SK-N-SH (cell line): ENCODE results near the gene HOXB8. TPM values are rescaled to one million over a fixed set of nuclear protein-coding genes. Genes with fewer than 3 reads are reported as not detected.

ENCODE experiments used
- CTCF ChIA-PET: fragments of 300-600, 350-600 bp; formaldehyde crosslinking; extraction: SDS; loops from one replicate; lab custom pipeline; 2021; lab: Yijun Ruan, JAX
- POLR2A ChIA-PET: fragments of 350-600 bp; sonication (Branson Sonifier 250); formaldehyde crosslinking; extraction: SDS; loops from one replicate; lab custom pipeline; 2020; ENCODE audit warnings: antibody characterized with exemption, inconsistent platforms; lab: Yijun Ruan, JAX
- DNase-seq: peaks from one replicate; pipeline ENCODE4 v3.0.0; 2012
- H2AFZ ChIP-seq: fragments of 200-600 bp; sonication (generic); 2 replicates; pipeline ENCODE4 v1.8.1; 2016; ENCODE audit warnings: antibody characterized with exemption, mild to moderate bottlenecking, low read depth
- H3F3A ChIP-seq: fragments of 200-600 bp; sonication (generic); replicated peaks from 2 replicates; pipeline ENCODE3; 2016; ENCODE audit warnings: antibody characterized with exemption, mild to moderate bottlenecking; ENCODE audit not compliant: insufficient read depth
- H3K27ac ChIP-seq, 2 experiments: fragments of 200-500 bp in 1 of 2; fragments of 200-600 bp in 1 of 2; sonication (Bioruptor generic) in 1 of 2; sonication (generic), shearing (Covaris generic) in 1 of 2; 2 replicates each; pipeline versions ENCODE4 v1.5.1 to v1.6.1; 2014 to 2016; ENCODE audit warnings: low read depth in 2 of 2, inconsistent platforms in 1 of 2, low read length in 1 of 2, mild to moderate bottlenecking in 1 of 2, mixed read lengths in 1 of 2
- H3K27me3 ChIP-seq: fragments of 200-600 bp; sonication (generic), shearing (Covaris generic); 2 replicates; pipeline ENCODE4 v1.6.1; 2016; ENCODE audit warnings: mixed run types; ENCODE audit not compliant: insufficient read depth
- H3K36me3 ChIP-seq, 2 experiments: fragments of 200-500 bp in 1 of 2; fragments of 200-600 bp in 1 of 2; sonication (Bioruptor generic) in 1 of 2; sonication (generic) in 1 of 2; replicated peaks in 1 of 2; 2 replicates each; pipeline versions ENCODE3 to v1.5.1; 2014 to 2016; ENCODE audit warnings: low read length in 1 of 2, mild to moderate bottlenecking in 1 of 2; ENCODE audit not compliant: insufficient read depth in 2 of 2, control insufficient read depth in 1 of 2
- H3K4me1 ChIP-seq, 2 experiments: fragments of 200-500 bp in 1 of 2; fragments of 200-600 bp in 1 of 2; sonication (Bioruptor generic) in 1 of 2; sonication (generic), shearing (Covaris generic) in 1 of 2; 2 replicates each; pipeline versions ENCODE4 v1.5.1 to v1.6.1; 2014 to 2016; ENCODE audit warnings: low read depth in 1 of 2, low read length in 1 of 2, mixed run types in 1 of 2; ENCODE audit not compliant: insufficient read depth in 2 of 2, control insufficient read depth in 1 of 2
- H3K4me2 ChIP-seq: fragments of 200-600 bp; sonication (generic), shearing (Covaris generic); 2 replicates; pipeline ENCODE4 v1.6.1; 2017; ENCODE audit warnings: mixed run types
- H3K4me3 ChIP-seq, 2 experiments: fragments of 200-500 bp in 1 of 2; fragments of 200-600 bp in 1 of 2; sonication (Bioruptor generic) in 1 of 2; sonication (generic), shearing (Covaris generic) in 1 of 2; 2 replicates each; pipeline versions ENCODE4 v1.5.1 to v1.8.1; 2014 to 2016; ENCODE audit warnings: low read depth in 2 of 2, inconsistent platforms in 1 of 2, low read length in 1 of 2, mild to moderate bottlenecking in 1 of 2, mixed read lengths in 1 of 2, moderate library complexity in 1 of 2
- H3K79me2 ChIP-seq: fragments of 200-600 bp; sonication (generic); 2 replicates; pipeline ENCODE4 v1.8.1; 2017; ENCODE audit warnings: mild to moderate bottlenecking; ENCODE audit not compliant: insufficient read depth
- H3K9ac ChIP-seq: fragments of 200-600 bp; sonication (generic); 2 replicates; pipeline ENCODE4 v1.6.1; 2017; ENCODE audit warnings: mixed run types
- H3K9me2 ChIP-seq: fragments of 200-600 bp; sonication (generic); 2 replicates; pipeline ENCODE4 v1.6.1; 2017; ENCODE audit warnings: mixed run types
- H3K9me3 ChIP-seq: fragments of 200-600 bp; sonication (generic); 2 replicates; pipeline ENCODE4 v1.6.1; 2017; ENCODE audit warnings: mixed run types, mild to moderate bottlenecking, moderate library complexity
- H4K20me1 ChIP-seq: fragments of 200-600 bp; sonication (generic); 2 replicates; pipeline ENCODE4 v1.6.1; 2017; ENCODE audit warnings: mild to moderate bottlenecking, mixed run types; ENCODE audit not compliant: insufficient read depth
- CHD2 ChIP-seq: fragments of 150-350 bp; IDR thresholded peaks from 2 replicates; pipeline ENCODE4 v1.6.1; 2018; ENCODE audit warnings: low read length; ENCODE audit not compliant: partially characterized antibody
- ELF1 ChIP-seq: IDR thresholded peaks from 2 replicates; pipeline ENCODE4 v1.4.0; 2012
- EP300 ChIP-seq, 2 experiments: IDR thresholded peaks; 2 replicates each; pipeline versions ENCODE4 v1.4.0 to v1.6.1; 2012; ENCODE audit warnings: borderline replicate concordance in 1 of 2, low read depth in 1 of 2, low read length in 1 of 2
- MEF2A ChIP-seq: IDR thresholded peaks from 2 replicates; pipeline ENCODE4 v1.4.0; 2012; ENCODE audit warnings: low read depth, borderline replicate concordance
- MXI1 ChIP-seq: IDR thresholded peaks from 2 replicates; pipeline ENCODE4 v1.6.1; 2012; ENCODE audit warnings: mild to moderate bottlenecking, low read depth, low read length, improper control_type of control experiment
- NRF1 ChIP-seq: IDR thresholded peaks from 2 replicates; pipeline ENCODE4 v1.6.1; 2012; ENCODE audit warnings: low read depth, mild to moderate bottlenecking, low read length
- RCOR1 ChIP-seq: fragments of 150-350 bp; IDR thresholded peaks from 2 replicates; pipeline ENCODE4 v1.6.1; 2017; ENCODE audit warnings: antibody characterized with exemption, low read length
- REST ChIP-seq: IDR thresholded peaks from 2 replicates; pipeline ENCODE4 v1.6.1; 2012; ENCODE audit warnings: mild to moderate bottlenecking, low read depth, low read length, moderate library complexity
- RFX5 ChIP-seq: IDR thresholded peaks from 2 replicates; pipeline ENCODE4 v1.6.1; 2012; ENCODE audit warnings: mild to moderate bottlenecking, improper control_type of control experiment, low read length
- SMC3 ChIP-seq: IDR thresholded peaks from 2 replicates; pipeline ENCODE4 v1.6.1; 2012; ENCODE audit warnings: low read depth, low read length, improper control_type of control experiment
- YY1 ChIP-seq: IDR thresholded peaks from 2 replicates; pipeline ENCODE4 v1.4.0; 2012; ENCODE audit warnings: low read depth, mild to moderate bottlenecking
- ZBTB33 ChIP-seq: IDR thresholded peaks from 2 replicates; pipeline ENCODE4 v1.4.0; 2012; ENCODE audit warnings: low read depth, borderline replicate concordance
- WGBS: methylation state at CpG from one replicate; pipeline ENCODE4 v1.1.6; 2017; ENCODE audit warnings: low lambda C conversion rate; 5-methylcytosine and 5-hydroxymethylcytosine counted together
- polyA plus RNA-seq, 3 experiments: library from polyadenylated mRNA; depleted of rRNA; stranded (reverse); fragments of >200 nt; gene quantifications; 2 replicates each; pipeline ENCODE4 v1.2.3, GENCODE V29; 2012

The HOXB8 gene
- polyA plus RNA-seq, 1 of the 3 experiments (the other 2 are of a cell fraction) = not detected

- H2AFZ ChIP-seq = peak overlapping the region; percentile 53; the same call in 1 of the 2 replicates
- H3F3A ChIP-seq = peaks cover 4% of the 10 kb centered on the region
- no peak overlapping the region for H3K4me3 ChIP-seq
- TF ChIP-seq YY1 = no peak
- TF ChIP-seq RFX5 = no peak
- TF ChIP-seq REST = no peak
- no peak for TF ChIP-seq NRF1
- TF ChIP-seq EP300 (IDR thresholded peaks at IDR 0.05; ENCODE audit: borderline replicate concordance in 1 of 2, low read depth in 1 of 2, low read length in 1 of 2) = no peak
- TF ChIP-seq MEF2A = no peak
- no peak for TF ChIP-seq CHD2
- no peak for TF ChIP-seq RCOR1
- no peak for TF ChIP-seq MXI1
- no peak for TF ChIP-seq SMC3
- no peak for TF ChIP-seq ZBTB33
- TF ChIP-seq ELF1 = no peak
- no peaks in the 10 kb centered on the region for H3K9me3 ChIP-seq
- no peak for DNase-seq
- H3K79me2 ChIP-seq = no peaks in the 10 kb centered on the region
- H3K36me3 ChIP-seq = no peaks in the 10 kb centered on the region
- H3K27me3 ChIP-seq = peaks cover 98% of the 10 kb centered on the region
- POLR2A ChIA-PET = no interaction called here
- H3K9ac ChIP-seq = no peak overlapping the region
- H4K20me1 ChIP-seq = peaks cover 11% of the 10 kb centered on the region; the same call in 1 of the 2 replicates
- H3K9me2 ChIP-seq = no peaks in the 10 kb centered on the region
- H3K27ac ChIP-seq = no peak overlapping the region
- 30% methylated on average over 25 of the region's 25 CpGs for WGBS
- CTCF ChIA-PET = interaction anchor here (0.7 to 3.7 kb wide), 16 partner anchors 16 to 452 kb away, joined by 3 to 20 read pairs (median 4); partner anchors contain the start of genes HOXB1 and HOXB8
- H3K4me1 ChIP-seq = 0 out of 4 replicates have a peak, but pooled peaks cover 0 to 4% of the 10 kb centered on the region in 2 experiments
- H3K4me2 ChIP-seq = 0 out of 2 replicates have a peak overlapping the region, but pooled peaks have one; percentile 17
Observed at GRCh38 chr17:48594538-48595277, 20.4 kb downstream of the HOXB8 start.
